K562 (cell line): ENCODE data around the gene CALD1. TPM values are rescaled to one million over a fixed set of nuclear protein-coding genes. Genes with fewer than 3 reads are reported as not detected.

Source experiments
- ATAC-seq: fragments of 200-7000 bp; cut with Tn5 transposase; 3 replicates; pipeline ENCODE4 v1.9.1; 2020; ENCODE audit warnings: moderate library complexity
- BruUV-seq: library from RNA; stranded (reverse); fragments of 400-500 nt; replicated peaks from 2 replicates; lab custom pipeline; 2021; lab: Mats Ljungman, UMichigan
- CTCF ChIA-PET: fragments of 300-600 bp; formaldehyde crosslinking; extraction: SDS; loops from one replicate; lab custom pipeline; 2021; ENCODE audit warnings: low intra/inter-chr PET ratio; lab: Yijun Ruan, JAX
- POLR2A ChIA-PET: fragments of 300-600, 350-650 bp; sonication (Branson Sonifier 250); formaldehyde crosslinking; extraction: SDS; loops from one replicate; lab custom pipeline; 2021; ENCODE audit warnings: antibody characterized with exemption, inconsistent platforms; lab: Yijun Ruan, JAX
- DNase-seq, 4 experiments: peaks; one replicate each; pipeline versions ENCODE4 v3.0.0 to v3.0.0-alpha.2; 2011 to 2018; ENCODE audit warnings: low spot score in 3 of 4, mixed read lengths in 3 of 4; ENCODE audit errors: extremely low read depth in 1 of 4
- FAIRE-seq: peaks from 2 replicates; lab custom pipeline; 2011; peaks lifted over from hg19 to GRCh38; lab: Jason Lieb, UNC
- H2AFZ ChIP-seq: 2 replicates; pipeline ENCODE4 v1.6.0; 2011; ENCODE audit warnings: low read depth, low read length, control low read depth, inconsistent platforms
- H3K27ac ChIP-seq: fragments of 200-600 bp; 3 replicates; pipeline ENCODE4 v1.8.0; 2011; ENCODE audit warnings: low read depth, mild to moderate bottlenecking, control low read depth, inconsistent platforms, low read length, moderate library complexity, mixed read lengths; ENCODE audit errors: extremely low read depth
- H3K27me3 ChIP-seq, 2 experiments: fragments of 300-600 bp in 1 of 2; 2 replicates in 1 of 2; 3 replicates in 1 of 2; pipeline versions ENCODE4 v1.6.0 to v1.8.0; 2011; ENCODE audit warnings: inconsistent platforms in 2 of 2, low read length in 2 of 2, mild to moderate bottlenecking in 1 of 2, mixed read lengths in 1 of 2, moderate library complexity in 1 of 2; ENCODE audit not compliant: control insufficient read depth in 2 of 2, insufficient read depth in 2 of 2
- H3K36me3 ChIP-seq: fragments of 300-600 bp; 3 replicates; pipeline ENCODE4 v1.8.0; 2011; ENCODE audit warnings: mild to moderate bottlenecking, low read length, inconsistent platforms; ENCODE audit not compliant: control insufficient read depth, insufficient read depth
- H3K4me1 ChIP-seq, 2 experiments: fragments of 200-600 bp in 1 of 2; replicated peaks in 1 of 2; 2 replicates in 1 of 2; 3 replicates in 1 of 2; pipeline versions ENCODE4 v1.5.1 to v1.8.0; 2011; ENCODE audit warnings: inconsistent platforms in 2 of 2, low read length in 2 of 2, mild to moderate bottlenecking in 1 of 2, mixed read lengths in 1 of 2, moderate library complexity in 1 of 2; ENCODE audit not compliant: control insufficient read depth in 2 of 2, insufficient read depth in 2 of 2
- H3K4me2 ChIP-seq: 2 replicates; pipeline ENCODE4 v1.6.1; 2011; ENCODE audit warnings: low read length, control low read depth, inconsistent platforms, mixed read lengths; ENCODE audit not compliant: insufficient read depth
- H3K4me3 ChIP-seq: fragments of 200-600 bp; sonication (generic), shearing (Covaris generic); 2 replicates; pipeline ENCODE4 v1.5.1; 2016; ENCODE audit warnings: control low read depth, inconsistent platforms
- H3K79me2 ChIP-seq: fragments of 200-600 bp; 3 replicates; pipeline ENCODE4 v1.8.0; 2011; ENCODE audit warnings: low read length, inconsistent platforms; ENCODE audit not compliant: control insufficient read depth, insufficient read depth
- H3K9ac ChIP-seq, 2 experiments: 2 replicates each; pipeline versions ENCODE4 v1.6.0 to v1.6.1; 2011; ENCODE audit warnings: low read depth in 2 of 2, low read length in 2 of 2, control low read depth in 1 of 2, inconsistent platforms in 1 of 2, mild to moderate bottlenecking in 1 of 2, mixed read lengths in 1 of 2; ENCODE audit not compliant: insufficient read depth in 1 of 2
- H3K9me1 ChIP-seq: one replicate; pipeline ENCODE4 v1.6.0; 2011; ENCODE audit warnings: inconsistent platforms, mild to moderate bottlenecking, low read length, moderate library complexity; ENCODE audit not compliant: control insufficient read depth, insufficient read depth
- H3K9me3 ChIP-seq: replicated peaks from 2 replicates; pipeline ENCODE4 v1.5.1; 2011; ENCODE audit warnings: low read depth, low read length, inconsistent platforms; ENCODE audit not compliant: control insufficient read depth, insufficient read depth
- H4K20me1 ChIP-seq: replicated peaks from 2 replicates; pipeline ENCODE4 v1.6.1; 2011; ENCODE audit warnings: low read length, inconsistent platforms, mixed read lengths; ENCODE audit not compliant: control insufficient read depth, insufficient read depth
- CTCF ChIP-seq, 3 experiments: IDR thresholded peaks in 2 of 3; conservative IDR thresholded peaks in 1 of 3; 2 replicates each; pipeline ENCODE4 v1.5.1; 2011 to 2012; ENCODE audit warnings: low read length in 3 of 3, mild to moderate bottlenecking in 3 of 3, control low read depth in 2 of 3, improper control_type of control experiment in 1 of 3, inconsistent platforms in 1 of 3, low read depth in 1 of 3, mixed read lengths in 1 of 3, moderate library complexity in 1 of 3; ENCODE audit not compliant: insufficient read depth in 2 of 3
- PTRF ChIP-seq: fragments of 450-650 bp; IDR thresholded peaks from 2 replicates; pipeline ENCODE4 v1.6.1; 2016; ENCODE audit warnings: mild to moderate bottlenecking, missing genetic modification characterization, missing compliant biosample characterization
- RAD21 ChIP-seq, 2 experiments: fragments of 250-450 bp in 1 of 2; fragments of 450-650 bp in 1 of 2; sonication (Bioruptor Pico) in 1 of 2; formaldehyde crosslinking in 1 of 2; IDR thresholded peaks in 1 of 2; conservative IDR thresholded peaks in 1 of 2; 2 replicates each; pipeline versions ENCODE4 v1.4.0 to v1.8.0; 2020 to 2022; ENCODE audit warnings: mild to moderate bottlenecking in 2 of 2, moderate library complexity in 1 of 2
- ZFX ChIP-seq: sonication (generic); formaldehyde crosslinking; IDR thresholded peaks from 2 replicates; pipeline ENCODE4 v1.8.0; 2022; ENCODE audit warnings: mild to moderate bottlenecking, missing genetic modification reagents, moderate library complexity
- ZNF3 ChIP-seq: fragments of 250-450 bp; sonication (Bioruptor Pico); IDR thresholded peaks from 2 replicates; pipeline ENCODE4 v1.5.0; 2021; ENCODE audit warnings: mild to moderate bottlenecking, moderate library complexity
- WGBS: fragments of 100-300 bp; shearing (Covaris generic); methylation state at CpG from one replicate; pipeline ENCODE4 v1.1.6; 2016; ENCODE audit warnings: low coverage, mixed read lengths; ENCODE audit not compliant: insufficient coverage; ENCODE audit errors: missing lambda C conversion rate; 5-methylcytosine and 5-hydroxymethylcytosine counted together
- in situ Hi-C: fragments of 300-500 bp; cut with MboI; formaldehyde crosslinking; loops from 4 replicates; pipeline ENCODE4 v1.15.0; 2018; ENCODE audit warnings: inconsistent platforms, mixed read lengths
- intact Hi-C: fragments of 100-400 bp; cut with micrococcal nuclease; formaldehyde crosslinking; loops from 2 replicates; pipeline ENCODE4 v1.14.2; 2022
- polyA plus RNA-seq, 8 experiments: library from polyadenylated mRNA; depleted of rRNA in 4 of 8; stranded (reverse) in 5 of 8; unstranded in 3 of 8; fragments of >200 nt; fragmentation: Nextera tagmentation in 2 of 8; fragmentation: Illumina TruSeq in 1 of 8; extraction: Ambion mirVana in 2 of 8; extraction: Trizol in 1 of 8; gene quantifications; 2 replicates each; pipeline versions ENCODE4 v1.2.1 to v1.2.3, GENCODE V29; 2011 to 2014; ENCODE audit warnings: inconsistent platforms in 1 of 8, missing spikeins in 1 of 8
- total RNA-seq, 7 experiments: library from RNA; depleted of rRNA in 6 of 7; stranded (reverse); fragments of >200 nt in 6 of 7; fragmentation: Illumina TruSeq in 2 of 7; extraction: Trizol in 2 of 7; gene quantifications; 2 replicates each; pipeline versions ENCODE4 v1.2.1 to v1.2.3, GENCODE V29; 2011 to 2021; ENCODE audit warnings: low replicate concordance in 1 of 7

Gene CALD1
- total and polyA plus RNA-seq, 9 of the 15 experiments (the other 6 are each of a cell fraction or from before 2014, with no cell fraction given), result 0.40 TPM; not detected in 8

GRCh38 chr7:134755422-134756022 lies 23.9 kb upstream of the CALD1 start:
- intact Hi-C loops, result no loop called here

More at GRCh38 chr7:134755422-134756022, 23.9 kb upstream of the CALD1 start:
- ChIA-PET POLR2A (interaction anchor here (0.6 kb wide), 1 partner anchor 50 kb away, joined by 3 read pairs; no protein-coding TSS in a partner anchor), CTCF (no interaction called here)
- Histone ChIP-seq H3K79me2 (no peaks in the 10 kb centered on the region), H3K9me1 (no peaks in the 10 kb centered on the region), H3K9me3 (no peaks in the 10 kb centered on the region), H3K9ac (no peak overlapping the region), H3K36me3 (no peaks in the 10 kb centered on the region), H3K27ac (no peak overlapping the region), H3K4me1 (no peaks in the 10 kb centered on the region), H2AFZ (no peak overlapping the region), H3K4me3 (no peak overlapping the region), H4K20me1 (no peaks in the 10 kb centered on the region), H3K27me3 (peaks cover 11 to 15% of the 10 kb centered on the region in 2 experiments), H3K4me2 (no peak overlapping the region)
- BruUV-seq, result no TSS peak
- WGBS, result 4% methylated on average over 1 of the region's 1 CpG
- TF ChIP-seq RAD21 (CRISPR knock-in tag; conservative IDR thresholded peaks at IDR 0.05 in 1 of 2, IDR thresholded peaks at IDR 0.05 in 1 of 2) (peak in 1 of 2 experiments; percentile 12; a peak in 2 of 4 replicates), ZNF3 (CRISPR knock-in tag) (no peak), PTRF (tag) (no peak), ZFX (CRISPR knock-in tag) (no peak), CTCF (IDR thresholded peaks at IDR 0.05 in 2 of 3, conservative IDR thresholded peaks at IDR 0.05 in 1 of 3; ENCODE audit: insufficient read depth in 2 of 3, low read depth in 1 of 3, low read length in 3 of 3) (peak; percentile 21 to 41 (median 39); a peak in 4 of 6 replicates)
- ATAC-seq (peak; percentile 59; the same call in 1 of the 3 replicates), DNase-seq (peak in 1 of 4 experiments; percentile 24), FAIRE-seq (peak; percentile 77)
- in situ Hi-C loops, result no loop called here
